ENCODE data around the gene ACOX3.

- TF ChIP-seq, protein P1, sequence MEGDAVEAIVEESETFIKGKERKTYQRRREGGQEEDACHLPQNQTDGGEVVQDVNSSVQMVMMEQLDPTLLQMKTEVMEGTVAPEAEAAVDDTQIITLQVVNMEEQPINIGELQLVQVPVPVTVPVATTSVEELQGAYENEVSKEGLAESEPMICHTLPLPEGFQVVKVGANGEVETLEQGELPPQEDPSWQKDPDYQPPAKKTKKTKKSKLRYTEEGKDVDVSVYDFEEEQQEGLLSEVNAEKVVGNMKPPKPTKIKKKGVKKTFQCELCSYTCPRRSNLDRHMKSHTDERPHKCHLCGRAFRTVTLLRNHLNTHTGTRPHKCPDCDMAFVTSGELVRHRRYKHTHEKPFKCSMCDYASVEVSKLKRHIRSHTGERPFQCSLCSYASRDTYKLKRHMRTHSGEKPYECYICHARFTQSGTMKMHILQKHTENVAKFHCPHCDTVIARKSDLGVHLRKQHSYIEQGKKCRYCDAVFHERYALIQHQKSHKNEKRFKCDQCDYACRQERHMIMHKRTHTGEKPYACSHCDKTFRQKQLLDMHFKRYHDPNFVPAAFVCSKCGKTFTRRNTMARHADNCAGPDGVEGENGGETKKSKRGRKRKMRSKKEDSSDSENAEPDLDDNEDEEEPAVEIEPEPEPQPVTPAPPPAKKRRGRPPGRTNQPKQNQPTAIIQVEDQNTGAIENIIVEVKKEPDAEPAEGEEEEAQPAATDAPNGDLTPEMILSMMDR (IDR thresholded peaks at IDR 0.05; ENCODE audit: control extremely low read depth in 1 of 3, insufficient read depth in 1 of 3, low read depth in 1 of 3, low read length in 3 of 3), result no peak
- TF ChIP-seq MAFK (IDR thresholded peaks at IDR 0.05; ENCODE audit: low read depth, low read length) (no peak), KDM5A (IDR thresholded peaks at IDR 0.05; ENCODE audit: low read length) (peak; percentile 96)
These were observed at the start of gene ACOX3, which contains the start of gene TRMT44 for GRCh38 chr4:8440492-8441311.
